ENCODE measurements around the gene CAMK2G.
"Not testable (repeated sequence)": the region's sequence is repeated elsewhere in the genome, so short reads cannot be mapped to it uniquely, and the experiment has no call there.

CAMK2G gene

DNA sequence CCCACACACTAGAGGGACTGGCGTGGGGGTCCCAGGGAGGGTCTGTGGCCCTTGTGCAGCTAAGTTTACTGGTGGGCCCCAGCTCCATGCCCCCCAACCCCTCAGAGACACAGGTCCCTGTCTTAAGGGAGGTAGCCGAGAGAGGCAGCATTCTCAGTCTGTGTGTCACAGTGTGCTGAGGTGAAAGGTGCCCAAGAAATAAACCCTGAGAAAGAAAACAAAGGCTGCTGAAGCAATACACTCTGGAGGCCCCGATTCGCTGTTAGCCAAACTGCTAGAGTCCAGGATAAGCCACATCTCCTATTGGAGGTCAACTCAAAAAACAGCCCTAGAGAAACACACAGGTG is 34.3 kb downstream of the CAMK2G start:
- DNase-seq (ENCODE audit: low spot score), result no peak

DNA sequence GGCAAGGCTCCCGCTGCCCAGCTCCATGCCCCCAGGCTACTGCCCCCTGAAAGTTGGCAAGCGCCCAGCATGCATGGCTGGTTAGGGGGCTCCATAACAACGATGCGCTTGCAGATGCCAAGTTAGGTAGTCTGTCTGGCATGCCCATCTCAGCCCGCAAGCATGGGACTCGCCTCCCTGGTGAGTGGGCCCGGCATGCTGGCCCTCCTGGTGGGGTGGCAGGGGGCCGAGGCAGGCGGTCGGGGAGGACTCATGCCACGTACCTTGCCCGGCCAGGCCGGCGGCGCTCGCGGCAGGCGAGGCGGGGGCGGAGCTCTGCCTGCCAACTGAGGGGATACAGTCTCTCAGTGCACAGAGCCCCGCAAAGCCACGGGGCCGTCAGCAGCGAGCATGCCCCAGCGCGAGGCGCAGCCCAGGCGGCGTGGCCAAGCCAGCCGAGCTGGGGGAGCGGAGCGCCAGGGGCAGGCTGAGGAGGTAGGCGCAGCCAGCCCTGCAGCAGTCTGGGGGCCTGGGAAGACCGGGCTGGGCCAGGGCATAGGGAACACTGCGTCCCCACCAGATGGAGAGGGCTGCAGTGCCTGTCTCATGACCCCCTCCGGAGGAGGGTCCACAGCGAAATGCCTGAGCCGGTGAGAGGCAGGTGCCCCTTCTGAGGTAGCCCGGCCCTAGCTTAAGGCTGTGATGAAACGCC is 34.9 kb downstream of the CAMK2G start:
- no peak for DNase-seq (ENCODE audit: low spot score)

DNA sequence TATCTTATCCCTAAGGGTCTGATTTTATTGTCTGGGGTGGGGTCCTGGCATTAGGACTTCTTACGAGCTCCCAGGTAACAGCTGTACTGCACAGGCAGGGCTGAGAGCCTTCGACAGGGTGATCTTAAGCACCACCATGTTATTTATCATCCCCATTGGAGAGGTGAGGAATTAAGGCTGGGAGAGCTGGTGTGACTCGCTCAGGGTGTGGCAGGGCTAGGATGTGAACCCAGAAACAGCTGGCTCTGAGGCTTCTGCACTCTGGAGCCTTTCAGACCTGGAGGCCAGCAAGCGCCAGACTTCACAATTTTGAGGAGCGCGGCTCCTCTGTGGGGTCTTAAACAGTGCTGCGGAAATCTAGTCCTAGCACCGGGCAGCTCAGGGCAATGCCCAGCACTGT is 35.5 kb downstream of the CAMK2G start:
- DNase-seq (ENCODE audit: low spot score), result no peak

DNA sequence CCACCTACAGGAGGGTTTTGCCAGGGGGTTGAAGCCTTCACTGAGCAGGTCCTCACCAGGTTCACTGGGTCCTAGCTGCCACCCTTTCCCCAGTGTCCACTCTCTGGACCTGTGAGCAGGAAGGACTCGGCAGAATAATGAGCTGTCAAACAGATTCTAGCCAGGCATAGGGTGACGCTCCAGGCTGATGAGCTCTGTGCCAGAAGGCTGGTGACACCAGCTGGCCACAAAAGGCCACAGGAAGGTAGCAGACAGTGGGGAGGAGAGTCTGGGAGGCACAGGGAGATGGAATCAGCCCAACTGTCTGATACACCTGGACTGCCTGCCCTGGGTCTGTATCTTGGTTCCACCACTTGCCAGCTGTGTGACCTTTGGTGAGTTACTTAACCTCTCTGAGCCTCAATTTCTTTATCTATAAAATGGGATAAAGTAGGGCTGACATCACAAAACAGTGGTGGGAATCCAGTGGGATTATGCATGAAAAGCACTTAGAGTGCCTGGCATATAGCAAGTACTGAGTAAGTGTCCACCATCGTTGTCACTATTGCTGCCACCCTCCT is 36.3 kb downstream of the CAMK2G start:
- DNase-seq (ENCODE audit: low spot score), result no peak

DNA sequence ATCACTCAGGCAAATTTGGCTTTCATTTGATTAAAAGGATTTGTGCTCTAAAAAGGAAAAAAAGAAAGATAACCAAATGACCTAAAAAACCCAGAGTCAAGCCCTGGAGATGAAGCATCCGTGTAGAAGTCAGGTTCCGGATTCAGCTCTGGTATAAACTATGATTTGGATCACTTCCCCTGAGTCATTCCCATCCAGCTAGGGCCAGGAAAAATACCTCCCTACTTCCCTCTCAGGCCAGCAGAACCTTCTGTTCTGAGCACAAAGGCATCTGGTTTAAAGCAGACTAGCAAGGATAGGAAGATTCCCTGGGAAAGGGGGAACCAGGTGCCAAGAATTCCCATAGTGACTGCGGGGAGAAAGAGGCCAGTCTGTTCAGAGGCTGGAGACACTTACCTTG is 37.3 kb downstream of the CAMK2G start:
- no peak for DNase-seq (ENCODE audit: low spot score)

DNA sequence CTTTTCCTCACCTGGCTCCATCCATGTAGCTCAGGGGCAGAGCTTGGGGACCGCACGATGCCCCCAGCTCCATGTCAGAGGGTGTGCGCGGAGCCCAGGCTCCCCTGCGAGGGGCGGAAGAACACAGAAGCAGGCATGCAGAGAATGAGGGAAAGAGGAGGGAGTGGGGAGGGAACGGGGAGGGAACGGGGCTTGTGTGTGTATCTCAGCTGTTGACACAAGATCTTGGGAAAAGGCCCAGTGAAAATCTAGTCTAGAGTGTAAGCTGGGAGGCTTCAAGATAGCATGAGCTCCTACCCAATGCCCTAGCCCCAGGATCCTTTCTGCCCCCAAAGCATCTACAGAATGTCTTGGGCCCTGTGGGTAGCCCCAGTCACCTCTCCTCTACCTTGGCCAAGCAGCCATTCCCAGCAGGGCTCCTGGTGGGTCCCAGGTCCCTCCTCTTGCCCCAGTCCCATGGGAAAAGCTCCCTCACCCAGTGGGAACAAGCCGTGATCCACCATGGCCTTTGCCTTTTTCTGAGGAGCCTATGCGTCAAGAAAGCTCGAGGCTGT is 37.9 kb downstream of the CAMK2G start:
- DNase-seq (ENCODE audit: low spot score), result no peak

DNA sequence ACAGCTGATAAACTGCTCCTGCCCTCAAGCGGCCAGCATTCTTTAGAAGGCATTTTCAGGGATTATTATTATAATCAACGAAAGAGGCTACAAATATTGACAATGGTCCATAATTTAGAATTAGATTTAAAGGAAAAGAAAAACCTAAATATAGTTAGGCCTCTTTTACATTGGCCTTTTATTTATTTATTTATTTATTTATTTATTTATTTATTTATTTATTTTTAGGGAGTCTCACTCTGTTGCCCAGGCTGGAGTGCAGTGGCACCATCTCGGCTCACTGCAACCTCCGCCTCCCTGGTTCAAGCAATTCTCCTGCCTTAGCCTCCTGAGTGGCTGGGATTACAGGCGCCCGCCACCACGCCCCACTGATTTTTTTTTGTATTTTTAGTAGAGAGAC is 45.3 kb downstream of the CAMK2G start:
- not testable (repeated sequence) for DNase-seq (ENCODE audit: low spot score)

DNA sequence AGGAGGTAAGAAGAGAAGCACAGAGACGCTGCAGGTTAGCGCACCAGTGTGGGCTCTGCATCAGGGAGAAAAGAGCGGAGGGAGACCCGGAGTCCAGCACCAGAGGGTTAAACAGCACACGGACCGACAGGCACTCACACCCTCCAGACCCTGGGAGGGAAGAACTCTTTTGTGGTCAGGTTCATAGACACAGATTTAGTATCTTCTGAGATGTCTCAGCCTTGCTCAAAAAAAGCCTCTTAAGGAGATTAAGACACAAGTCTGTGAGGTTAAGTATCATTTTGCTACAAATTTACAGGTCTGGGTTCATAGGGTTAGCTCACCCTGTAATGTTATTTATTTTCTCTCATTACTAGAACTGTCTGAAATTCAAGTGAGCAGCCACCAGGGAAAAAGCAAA is 46.2 kb downstream of the CAMK2G start:
- no peak for DNase-seq (ENCODE audit: low spot score)

DNA sequence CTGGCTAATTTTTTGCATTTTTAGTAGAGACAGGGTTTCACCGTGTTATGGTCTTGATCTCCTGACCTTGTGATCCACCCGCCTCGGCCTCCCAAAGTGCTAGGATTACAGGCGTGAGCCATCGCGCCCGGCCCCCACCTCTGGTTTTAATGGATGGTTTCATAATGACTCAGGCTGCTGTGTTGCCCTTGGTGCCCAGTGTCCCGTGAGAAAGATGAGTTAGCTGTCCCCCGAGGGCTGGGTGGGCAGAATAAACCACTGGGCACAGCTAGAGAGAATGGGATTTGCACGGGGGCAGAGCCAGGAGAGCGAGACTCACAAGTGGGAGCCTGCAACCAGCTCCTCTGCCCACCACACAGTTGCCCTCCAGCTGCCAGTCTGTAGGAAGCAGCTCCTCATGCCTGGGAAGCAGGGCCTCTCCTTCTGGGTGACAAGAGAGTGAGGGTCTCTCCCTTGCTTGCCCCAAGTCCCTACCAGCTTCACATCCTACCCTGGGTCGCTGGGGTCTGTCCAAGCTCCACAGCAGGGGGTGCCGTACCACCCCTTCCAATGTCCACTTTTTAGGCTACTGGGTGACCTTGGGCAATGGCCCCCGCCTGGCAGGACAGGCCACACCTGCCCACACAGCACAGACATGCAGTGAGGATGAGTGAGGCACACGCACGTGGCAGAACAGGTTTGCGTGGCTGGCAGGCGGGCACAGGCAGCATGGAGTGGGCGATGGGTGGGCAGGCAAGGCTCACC is 46.8 kb downstream of the CAMK2G start:
- no peak for DNase-seq (ENCODE audit: low spot score)

DNA sequence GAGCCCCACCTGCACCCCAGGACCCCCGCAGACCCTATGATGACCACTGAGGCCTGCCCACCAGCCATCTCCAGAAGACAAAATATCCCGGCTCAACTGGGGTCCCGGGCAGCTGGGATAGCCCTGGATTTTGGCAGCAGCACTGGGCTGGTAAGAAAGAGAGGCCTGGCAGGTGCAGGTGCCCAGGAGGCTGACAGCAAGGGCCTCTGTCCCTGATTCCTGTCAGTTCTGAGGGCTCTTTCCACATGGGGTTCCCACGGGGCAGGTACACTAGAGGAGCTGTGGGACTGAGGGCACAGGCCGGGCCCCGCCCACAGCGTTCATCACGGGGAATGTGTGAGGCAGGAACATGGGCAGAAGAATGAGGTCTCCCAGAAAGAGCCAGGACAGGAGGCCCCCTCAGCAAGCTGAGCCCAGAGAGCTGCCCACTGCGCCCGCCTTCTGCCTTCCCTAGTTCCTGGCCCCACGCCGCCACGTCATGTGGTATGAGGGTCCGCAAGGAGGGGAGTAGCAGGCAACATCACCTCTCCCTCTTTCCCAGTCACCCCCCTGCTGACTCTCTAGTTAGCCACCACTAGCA is 50.1 kb downstream of the CAMK2G start:
- DNase-seq (ENCODE audit: low spot score), result no peak

DNA sequence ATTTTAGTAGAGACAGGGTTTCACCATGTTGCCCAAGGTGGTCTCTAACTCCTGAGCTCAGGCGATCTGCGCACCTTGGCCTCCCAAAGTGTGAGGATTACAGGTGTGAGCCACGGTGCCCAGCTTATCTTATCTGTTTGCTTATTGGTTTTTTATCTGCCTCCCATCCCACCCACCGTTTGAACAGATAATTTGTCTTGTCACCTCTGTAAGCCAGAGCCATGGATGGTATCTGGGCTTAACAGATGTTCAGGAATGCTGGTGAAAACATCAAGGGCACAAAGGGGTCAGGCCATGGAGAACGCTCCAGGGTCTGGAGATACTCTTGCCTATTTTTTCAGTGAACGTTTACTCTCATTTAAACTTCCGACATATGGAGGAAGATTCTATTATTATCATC is 51.0 kb downstream of the CAMK2G start:
- no peak for DNase-seq (ENCODE audit: low spot score)

DNA sequence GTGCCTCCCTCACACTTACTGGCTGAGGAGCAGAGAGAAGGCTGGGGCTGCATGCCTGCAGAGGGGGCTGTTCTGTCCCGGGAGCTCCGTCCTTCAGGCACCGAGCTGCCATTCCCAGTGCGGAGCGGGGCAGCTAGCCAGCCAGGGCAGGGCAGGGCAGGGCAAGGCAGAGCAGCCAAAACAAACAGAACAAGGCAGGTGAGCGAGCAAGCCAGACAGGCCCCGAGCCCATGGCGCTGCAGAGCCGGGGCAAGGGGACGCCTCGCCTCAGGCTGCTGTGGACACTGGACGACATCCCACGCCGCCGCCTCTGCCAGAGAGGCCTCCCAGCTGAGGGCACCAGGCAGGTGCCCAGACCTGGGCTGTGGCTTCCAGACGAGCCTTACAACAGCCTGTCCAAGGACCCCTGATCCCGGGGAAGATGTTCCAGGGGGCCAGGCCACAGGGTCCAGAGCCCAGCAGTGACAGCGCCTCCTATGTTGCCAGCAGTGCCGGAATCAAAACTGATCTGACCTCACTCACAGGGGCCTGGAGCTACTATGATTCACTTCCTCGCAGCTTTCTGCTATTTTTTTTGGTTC is 54.8 kb downstream of the CAMK2G start:
- DNase-seq (ENCODE audit: low spot score), result no peak

DNA sequence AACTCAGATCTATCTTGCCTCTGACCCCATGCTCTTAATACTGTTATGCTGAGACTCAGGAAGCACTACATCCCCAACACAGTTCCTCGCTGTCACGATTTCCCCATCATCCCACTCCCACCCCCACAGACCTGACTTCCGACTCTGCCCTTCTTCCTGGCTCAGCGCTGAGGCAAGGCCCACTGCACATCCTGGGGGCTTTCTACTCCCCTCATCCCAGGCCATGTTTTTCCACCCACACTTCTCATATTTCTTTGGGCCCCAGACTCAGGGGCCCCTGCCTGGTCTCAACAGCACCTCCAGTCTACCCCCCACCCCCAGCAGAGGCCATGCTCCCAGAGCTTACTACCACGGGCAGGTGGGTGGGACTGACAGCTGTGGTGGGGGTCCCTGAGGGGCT is 55.3 kb downstream of the CAMK2G start:
- no peak for DNase-seq (ENCODE audit: low spot score)

DNA sequence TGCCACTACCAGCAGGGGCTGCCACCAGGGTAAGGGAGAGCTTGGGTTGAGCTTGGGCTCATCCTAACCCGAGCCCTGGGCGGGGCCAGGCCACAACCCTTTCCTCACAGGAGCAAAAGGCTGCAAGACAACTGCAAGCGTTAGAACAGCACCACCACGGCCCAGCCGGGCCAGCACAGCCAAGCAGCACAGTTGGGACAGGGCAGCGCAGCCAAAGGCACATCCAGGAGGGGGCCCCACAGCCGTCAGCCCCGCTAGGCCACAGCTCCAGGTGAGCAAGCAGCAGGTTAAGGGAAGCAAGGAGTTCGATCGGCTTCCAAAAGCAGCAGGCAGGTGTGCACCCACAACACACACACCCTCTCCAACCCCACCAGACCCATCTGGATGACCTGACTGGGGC is 56.0 kb downstream of the CAMK2G start:
- DNase-seq (ENCODE audit: low spot score), result no peak

DNA sequence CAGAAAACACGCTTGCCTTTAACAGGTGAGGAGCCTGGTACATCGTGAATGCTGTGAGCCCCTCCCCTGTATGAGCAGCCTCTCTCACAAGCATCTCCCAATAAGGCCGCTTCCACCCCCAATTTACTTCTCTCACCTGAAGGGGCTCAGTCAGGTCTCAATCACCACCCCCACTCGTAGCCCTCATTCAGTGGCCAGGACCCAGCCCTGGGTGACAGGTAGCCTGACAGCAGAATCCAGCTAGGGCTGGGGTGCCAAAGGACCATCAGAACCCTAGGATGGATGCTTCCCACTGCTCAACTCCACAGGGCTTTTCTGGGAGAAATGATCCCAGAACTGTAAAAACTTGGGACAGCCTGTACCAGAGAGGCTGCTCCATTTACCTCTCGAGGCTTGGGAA is 56.5 kb downstream of the CAMK2G start:
- DNase-seq (ENCODE audit: low spot score), result no peak

DNA sequence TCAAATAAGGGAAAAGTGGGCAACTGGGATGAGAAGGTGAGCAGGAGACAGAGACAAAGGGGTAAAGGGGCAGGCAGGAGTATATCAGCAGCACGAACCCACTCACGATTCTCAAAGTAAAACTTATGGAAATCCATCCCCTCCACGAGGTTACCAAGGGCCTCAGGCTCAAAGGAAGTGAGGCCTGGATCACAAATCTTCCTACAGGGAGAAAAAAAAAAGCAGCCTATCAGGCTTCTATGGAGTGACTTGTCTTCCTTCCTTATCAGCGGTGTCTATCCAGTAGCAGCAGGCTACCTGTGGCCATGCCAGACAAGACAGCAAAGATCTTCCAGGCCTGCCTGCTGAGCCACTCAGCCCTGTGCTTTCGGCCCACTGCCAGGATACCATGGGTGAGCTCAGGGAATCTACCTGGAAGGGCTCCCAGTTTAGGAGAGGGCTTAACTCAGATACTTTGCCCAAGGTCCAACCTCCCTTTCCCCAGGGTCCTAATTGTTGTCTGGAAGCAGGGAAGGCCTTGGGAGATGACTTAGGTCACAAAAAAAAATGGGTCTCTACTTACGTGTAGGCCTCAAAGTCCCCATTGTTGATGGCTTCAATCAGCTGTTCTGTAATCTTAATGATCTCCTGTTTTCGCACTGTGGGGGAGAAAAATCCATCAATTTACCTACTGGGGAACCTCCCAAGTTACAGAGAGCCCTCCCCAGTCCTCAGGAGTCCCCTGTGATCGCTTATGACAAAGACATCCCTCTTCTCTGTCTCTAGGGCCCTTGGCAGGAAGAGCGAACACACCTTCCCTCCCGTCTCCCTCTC is 57.2 kb downstream of the CAMK2G start:
- no peak for DNase-seq (ENCODE audit: low spot score)

DNA sequence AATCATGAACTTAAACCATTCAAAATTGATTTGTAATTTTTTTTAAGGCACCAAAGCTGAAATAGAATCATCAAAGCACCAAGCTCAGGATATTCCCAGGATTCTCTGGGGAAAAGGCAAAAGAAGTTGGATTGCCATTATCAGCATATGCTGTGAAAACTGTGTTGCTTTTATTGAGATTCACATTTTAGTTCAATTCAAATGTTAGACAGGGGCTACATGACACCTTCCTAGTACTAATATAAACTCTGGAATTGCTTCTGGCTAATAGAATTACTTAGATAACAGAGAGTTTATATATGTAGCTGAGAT is 58.7 kb downstream of the CAMK2G start:
- DNase-seq (ENCODE audit: low spot score), result no peak

DNA sequence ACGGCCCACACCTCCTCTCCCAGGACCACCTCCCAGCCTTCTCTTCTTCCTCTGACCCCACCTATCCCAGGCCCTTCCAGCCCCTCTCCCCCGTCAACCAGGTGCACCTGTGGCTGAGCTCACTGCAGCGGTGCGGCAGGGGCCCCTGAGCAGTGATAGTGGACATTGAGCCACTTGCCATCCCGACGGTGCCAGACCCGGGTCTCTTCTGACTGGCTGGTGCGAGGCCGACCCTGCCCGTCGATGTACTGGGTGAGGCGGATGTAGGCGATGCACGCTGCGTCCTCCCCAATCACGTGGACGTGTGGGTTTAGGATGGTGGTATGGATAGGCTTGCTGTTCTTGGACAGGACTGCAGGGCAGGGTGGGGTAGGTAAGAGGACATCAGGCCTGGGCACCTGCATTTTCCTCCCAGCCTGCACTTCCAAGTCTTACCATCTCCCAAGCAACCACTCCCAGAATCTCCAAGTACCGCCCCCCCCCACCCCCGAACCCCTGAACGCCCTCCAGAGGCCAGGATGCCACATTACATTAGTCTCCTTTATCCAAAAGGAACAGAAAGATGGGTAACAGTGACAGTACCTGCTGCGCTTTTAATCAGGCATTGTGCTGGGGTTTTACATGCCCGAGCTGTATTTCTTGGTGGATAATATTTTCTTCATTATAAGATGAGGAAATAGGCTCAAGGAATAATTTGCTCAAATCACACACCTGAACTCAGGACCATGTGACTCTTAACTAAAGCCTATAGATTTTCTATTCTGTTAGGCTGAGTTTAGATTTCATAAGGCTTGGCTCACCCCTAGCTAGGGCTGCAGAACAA is 59.2 kb downstream of the CAMK2G start:
- DNase-seq (ENCODE audit: low spot score), result peak; percentile 58

DNA sequence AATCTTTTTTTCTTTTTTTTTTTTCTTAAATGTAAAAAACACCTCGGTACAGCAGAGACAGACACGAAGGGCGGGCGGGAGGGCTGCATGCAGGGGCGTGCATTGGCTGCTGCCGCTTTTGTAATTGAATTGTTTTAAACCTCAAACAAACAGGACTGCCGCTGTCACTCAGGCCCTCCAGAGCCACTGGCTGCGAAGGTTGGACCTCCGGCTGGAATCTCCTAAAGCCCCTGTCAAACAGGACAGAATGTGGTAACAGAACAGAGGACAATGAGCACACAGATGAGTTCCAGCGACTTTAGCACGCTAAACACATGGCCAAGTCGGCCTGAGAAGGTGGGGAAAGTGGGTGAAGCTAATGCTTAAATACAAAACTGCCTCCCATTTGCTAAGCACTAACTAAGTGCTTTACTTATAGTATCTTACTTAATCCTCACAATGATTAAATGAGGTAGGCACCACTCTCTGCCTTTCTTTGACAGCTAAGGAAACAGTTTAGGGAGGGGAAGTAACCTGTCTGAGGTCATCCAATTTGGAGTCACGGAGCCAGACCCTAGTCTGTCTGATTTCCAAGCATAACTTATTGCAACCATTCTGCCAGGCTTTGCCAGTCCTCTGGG is 60.0 kb downstream of the CAMK2G start:
- DNase-seq (ENCODE audit: low spot score), result no peak

DNA sequence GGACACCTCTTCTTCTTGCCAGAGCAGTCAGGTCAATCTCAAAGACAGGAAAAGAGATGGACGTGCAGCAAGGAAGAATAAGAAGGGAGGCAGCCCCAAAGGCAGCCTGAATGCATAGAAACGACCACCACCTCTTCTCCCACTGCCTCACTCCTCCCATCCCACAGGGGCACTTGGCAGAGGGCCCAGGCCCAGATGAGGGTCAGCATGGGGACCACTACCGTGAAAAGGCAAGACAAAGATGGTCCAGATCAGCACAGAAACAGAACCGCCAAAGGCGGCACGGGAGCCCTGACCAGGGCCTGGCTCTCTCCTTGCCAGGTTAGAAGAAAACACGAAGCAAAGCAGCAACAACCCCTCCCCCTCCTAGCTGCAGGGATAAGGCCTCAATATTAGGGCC is 61.0 kb downstream of the CAMK2G start:
- DNase-seq (ENCODE audit: low spot score), result no peak

DNA sequence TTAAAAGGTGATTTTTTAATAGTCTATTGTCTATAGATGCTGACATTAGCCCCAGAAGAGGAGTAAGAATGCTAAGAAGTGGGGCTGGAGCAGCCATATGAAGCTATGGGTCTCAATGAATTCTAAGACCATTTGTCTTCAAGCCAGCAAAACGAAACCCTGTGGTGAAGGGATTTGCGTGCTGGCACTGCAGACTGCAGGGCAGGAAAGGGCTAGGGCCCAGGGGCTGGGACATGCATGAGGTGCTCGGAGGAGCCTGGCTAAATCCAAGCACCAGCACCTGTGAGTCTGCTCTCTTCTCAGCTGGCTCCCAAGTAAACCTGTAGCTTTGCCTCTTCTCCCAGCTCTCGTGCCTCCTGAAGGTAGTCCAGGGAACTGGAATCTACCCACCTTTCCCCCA is 61.7 kb downstream of the CAMK2G start:
- DNase-seq (ENCODE audit: low spot score), result no peak
